ENCODE measurements around the gene DIP2C.
"Not testable (repeated sequence)": the region's sequence is repeated elsewhere in the genome, so short reads cannot be mapped to it uniquely, and the experiment has no call there.

The DIP2C gene

DNA sequence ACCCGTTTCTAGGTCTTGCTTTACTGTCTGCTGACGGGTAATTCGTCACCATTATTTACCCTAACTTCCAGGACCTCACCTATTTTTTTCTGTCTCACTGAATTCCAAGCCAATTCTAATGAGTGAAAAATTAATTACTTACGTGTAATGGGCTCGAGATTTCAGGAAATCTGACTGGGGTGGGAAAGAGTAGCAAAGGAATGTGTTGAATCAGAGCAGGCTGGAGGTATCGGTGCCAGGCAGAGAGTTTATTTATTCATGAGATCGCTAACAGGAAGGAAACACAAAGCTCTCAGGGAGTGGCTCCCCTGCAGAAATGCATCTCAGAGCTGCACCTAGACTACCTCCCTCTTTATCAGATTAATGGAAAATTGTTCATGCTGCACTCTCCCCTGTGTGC, 4.0 kb upstream of the DIP2C start:
- DNase-seq (ENCODE audit: low spot score): no peak

DNA sequence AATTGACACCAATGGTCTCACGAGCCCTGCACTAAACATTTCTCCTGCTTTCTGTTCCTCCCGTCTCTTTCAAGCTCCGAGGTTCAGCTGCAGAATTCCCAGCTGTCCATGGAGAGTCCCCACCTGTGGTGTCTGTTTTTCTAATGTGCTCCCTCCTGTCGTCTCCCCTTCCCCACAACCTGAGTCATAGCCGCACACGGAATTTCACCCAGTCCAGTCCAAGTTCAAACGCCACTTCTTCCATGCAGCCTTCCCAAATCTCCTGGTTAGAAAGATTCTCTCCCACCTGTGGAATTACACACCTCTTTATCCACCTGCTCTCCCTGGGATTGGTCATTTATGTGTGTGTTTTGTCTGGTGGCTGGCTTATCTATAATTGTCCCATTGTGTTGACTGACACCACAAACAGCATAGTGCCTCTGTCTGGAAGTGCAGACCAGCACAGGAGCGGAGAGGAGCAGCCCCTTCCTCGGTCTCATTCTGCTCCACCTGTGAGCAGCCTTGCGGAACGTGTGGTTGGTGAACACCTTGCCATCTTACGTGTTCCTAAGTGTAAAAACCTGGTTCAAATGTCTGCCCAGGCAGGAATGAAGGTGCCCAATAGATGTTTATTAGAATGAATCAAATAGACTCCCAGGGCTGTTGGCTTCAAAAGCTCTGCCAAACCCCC, 3.3 kb upstream of the DIP2C start:
- DNase-seq (ENCODE audit: low spot score): no peak

DNA sequence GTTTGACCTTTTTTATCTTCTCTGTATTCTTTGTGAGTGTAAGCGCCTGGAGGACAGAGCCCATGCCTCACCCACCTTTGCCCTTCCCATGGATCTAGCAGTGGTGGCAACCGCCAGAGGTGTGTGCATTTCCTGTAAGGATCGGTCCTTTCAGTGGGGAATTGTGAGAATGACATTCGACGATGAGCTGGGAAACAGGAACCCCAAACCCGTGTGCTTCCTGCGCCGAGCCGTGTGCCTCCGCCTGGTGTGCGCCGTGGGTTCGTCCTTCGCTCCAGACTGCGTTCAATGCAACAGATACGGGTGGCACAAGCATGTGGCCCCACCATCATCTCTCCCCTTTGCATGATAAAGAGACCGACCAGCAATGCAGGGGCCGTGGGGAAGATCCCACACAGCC, 1.7 kb upstream of the DIP2C start:
- DNase-seq (ENCODE audit: low spot score): no peak

DNA sequence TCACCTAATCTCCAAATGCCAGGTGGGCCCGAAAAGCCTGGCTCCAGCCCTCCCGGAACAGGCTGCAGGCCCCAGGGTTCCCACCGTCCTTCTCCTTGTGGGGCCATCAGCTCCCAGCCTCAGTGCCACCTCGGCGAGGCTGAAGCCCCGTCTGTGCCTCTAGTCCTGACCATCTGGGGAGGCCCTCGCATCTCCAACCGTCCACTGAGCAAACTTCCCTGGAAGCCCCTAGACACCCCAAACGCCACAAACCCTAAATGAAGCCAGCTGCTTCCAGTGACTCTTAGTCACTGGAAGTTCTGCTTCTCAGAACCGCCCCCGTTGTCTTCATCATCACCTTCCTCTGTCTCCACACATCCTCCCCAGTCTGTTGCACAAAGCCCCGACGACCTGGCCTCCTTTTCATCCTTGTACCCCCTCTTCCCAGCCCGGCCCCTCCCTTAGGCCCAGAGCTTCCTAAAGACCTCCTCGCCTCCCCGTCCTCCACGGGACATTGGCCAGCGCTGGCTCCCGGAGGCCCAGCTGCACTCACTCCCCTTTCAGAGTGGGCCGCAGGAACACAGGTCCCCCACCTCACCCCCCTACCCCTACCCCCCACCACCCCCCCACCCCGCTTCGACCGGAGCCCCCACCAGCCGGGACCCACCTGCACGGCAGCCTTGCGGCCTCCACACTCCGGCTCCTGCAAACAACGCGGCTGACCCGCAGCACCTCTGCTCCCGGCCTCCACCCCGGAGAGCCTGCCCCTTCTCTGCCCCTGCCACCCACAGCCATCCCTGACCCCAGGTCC, 1.1 kb upstream of the DIP2C start:
- DNase-seq (ENCODE audit: low spot score): no peak

DNA sequence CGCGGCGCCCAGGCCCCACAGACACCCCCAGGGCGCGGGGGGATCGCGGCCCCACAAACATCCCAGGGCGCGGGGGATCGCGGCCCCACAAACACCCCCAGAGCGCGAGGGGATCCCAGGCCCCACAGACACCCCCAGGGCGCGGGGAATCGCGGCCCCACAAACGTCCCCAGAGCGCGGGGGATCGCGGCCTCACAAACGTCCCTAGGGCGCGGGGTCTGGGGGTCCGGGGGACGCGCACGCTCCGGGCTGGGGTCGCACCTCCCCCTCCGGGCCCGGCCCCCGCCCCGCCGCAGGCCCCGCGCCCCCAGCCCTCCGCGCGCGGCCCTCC, 382 bp downstream of the DIP2C start:
- DNase-seq (ENCODE audit: low spot score): no peak

DNA sequence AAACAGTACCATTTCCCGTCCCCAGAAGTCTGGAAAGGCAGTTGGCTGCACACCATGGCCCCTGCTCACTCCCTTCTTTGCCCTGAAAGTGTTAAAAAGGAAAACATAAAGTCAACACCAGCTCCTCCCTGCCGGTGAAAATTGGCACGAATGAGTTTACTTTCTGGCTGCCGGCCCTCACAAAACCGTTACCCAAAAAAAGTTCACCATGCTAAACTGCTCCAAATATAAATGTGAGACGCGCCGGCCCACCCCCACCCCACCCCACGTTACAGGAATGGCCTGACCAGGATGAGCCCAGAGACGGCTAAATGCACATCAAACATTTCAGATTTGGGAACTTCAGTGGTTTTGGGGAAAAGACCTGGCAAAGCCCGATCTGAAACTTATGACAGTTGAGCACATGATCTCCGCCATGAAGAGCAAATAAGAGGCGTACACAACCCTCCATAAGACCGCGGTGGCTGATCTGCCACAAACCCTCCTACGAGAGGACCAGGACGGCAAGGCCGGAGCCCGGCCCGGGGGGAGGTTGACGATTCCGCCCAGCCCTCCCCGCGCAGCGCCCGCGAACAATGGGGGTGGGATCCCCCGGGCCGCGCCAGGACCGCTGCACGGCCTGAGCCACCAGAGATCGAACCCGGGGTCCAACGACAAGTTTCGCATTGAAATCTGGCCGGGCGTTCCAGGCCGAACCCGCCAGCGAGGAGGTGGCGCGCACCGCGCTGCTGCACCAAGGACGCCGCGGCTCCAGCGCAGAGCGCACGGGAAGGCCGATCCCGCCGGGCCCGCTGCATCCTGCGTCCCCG, 952 bp downstream of the DIP2C start:
- no peak for DNase-seq (ENCODE audit: low spot score)

DNA sequence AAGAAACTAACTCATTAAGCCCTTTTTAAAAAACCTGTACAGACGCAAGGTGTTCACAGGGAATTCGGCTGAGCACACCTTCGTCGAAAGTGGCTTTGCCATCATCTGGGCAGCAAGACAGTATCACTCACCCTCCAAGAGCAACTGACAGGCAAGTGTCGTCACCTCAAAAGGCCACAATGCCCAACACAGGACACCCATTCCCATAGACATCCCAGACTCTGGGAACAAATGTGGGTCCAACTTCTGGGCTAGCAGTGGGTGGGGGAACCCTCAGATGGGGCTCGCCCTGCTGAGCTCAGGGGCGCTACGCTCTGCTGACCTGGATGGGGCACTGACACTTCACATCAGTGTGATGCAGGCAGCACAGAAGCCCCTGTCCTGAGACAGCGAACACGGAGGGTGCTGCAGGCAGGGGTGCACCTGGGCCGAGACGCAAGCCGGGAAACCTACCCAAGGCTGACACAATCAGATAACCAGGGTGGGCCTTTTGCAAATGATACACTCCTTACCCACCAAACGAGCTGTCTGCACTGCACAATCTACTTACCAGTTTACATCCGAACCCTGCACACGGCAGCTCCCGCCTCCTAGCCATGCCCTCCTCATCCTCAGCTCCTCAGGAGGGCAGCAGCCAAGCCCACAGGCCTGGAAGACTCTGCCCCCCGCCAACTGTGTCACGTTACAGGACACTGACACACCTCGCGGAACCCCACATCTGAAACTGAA, 1.7 kb downstream of the DIP2C start:
- DNase-seq (ENCODE audit: low spot score): no peak

DNA sequence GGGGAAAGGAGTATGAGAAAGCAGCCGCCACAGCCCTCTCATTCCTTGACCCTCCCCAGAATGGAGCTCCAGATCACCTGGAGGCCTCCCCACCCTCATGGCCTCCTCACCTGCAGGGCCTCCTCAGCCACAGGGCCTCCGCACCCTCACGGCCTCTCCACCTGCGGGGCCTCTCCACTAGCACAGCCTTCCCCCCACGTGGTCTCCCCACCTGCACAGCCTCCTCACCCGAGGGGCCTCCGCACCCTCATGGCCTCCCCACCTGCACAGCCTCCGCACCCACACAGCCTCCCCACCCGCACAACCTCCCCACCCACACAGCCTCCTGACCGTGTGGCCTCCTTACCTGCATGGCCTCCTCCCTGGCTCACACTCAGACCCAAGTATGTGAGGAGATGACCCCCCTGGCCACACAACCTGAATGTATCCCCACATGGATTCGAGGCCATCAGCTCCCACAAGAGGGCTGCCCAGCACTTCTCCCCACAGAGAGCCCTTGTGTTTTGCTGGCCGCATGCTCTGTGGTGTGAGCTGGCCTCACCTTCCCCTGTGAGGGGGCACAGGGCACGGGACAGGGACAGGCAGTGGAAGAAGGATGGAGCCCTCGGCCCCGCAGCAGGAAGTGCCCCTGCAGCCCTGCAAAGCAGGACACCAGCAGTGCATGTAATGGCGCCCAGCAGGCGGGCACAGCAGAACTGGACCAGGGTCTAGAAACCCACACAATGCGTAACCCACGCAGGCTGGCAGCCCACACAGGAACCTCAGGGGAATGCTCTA, 3.1 kb downstream of the DIP2C start:
- DNase-seq (ENCODE audit: low spot score): no peak

DNA sequence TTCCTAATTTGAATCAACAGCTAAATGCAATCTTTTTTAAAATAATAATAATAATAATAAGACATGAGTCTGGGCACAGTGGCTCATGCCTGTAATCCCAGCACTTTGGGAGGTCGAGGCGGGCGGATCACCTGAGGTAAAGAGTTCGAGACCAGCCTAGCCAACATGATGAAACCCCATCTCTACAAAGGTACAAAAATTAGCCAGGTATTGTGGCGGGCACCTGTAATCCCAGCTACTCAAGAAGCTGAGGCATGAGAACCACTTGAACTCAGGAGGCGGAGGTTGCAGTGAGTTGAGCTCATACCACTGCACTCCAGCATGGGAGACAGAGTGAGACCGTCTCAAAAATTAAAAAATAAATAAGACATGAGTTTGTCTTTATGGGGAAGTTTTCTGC, 3.9 kb downstream of the DIP2C start:
- DNase-seq (ENCODE audit: low spot score): no peak

DNA sequence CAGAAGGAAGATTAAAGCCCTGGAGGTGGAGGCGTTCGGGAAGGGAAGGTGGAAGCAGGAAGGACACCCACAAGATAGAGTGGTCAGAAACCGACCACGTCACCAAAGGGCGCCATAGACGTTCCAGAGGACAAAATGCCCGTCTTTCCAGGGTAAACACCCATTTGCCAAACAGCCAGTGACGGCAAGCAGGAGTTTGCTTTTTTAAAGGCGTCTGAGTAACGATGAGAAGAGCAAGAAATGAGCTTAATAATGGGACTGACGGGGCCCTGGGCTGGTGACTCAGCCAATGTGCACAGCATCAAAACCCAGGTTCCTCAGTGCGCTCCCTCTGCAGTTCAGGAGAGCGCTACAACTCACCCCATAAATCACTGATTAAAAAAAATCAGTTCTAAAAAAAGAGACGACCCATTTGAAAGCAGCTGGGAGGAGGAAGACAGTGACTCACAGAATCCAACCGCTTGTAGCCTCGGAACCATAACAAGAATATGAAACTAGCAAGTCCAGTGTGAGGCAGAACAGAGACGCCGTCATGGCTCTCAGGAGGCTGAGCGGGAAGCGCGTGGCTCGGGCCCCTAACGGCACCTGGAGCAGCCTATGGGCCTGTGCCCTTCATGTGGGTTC, 5.9 kb downstream of the DIP2C start:
- DNase-seq (ENCODE audit: low spot score): no peak

DNA sequence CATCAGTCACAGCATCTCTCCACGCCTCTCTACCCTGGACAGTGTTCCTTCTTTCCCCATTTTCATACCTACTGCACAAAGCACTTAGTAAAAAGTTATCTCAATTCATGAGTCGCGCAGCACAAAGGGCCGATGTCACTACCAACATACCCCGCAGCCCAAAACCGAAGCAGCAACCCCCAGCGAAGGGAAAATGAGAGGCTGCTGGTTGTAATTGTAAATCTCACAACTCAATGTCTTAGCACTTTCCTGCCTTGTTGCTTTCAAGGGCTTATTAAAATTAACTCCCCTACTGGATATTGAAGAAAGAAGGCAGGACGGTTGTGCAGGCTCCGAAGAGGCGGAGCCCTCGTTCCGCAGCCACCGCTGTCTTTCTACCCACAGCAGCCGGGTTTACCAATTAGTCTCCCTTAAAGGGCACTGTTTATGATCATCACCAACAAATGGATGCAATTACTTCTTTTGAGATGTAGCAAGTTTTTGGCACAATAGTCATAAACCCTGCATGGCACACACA, 6.5 kb downstream of the DIP2C start:
- DNase-seq (ENCODE audit: low spot score): no peak

DNA sequence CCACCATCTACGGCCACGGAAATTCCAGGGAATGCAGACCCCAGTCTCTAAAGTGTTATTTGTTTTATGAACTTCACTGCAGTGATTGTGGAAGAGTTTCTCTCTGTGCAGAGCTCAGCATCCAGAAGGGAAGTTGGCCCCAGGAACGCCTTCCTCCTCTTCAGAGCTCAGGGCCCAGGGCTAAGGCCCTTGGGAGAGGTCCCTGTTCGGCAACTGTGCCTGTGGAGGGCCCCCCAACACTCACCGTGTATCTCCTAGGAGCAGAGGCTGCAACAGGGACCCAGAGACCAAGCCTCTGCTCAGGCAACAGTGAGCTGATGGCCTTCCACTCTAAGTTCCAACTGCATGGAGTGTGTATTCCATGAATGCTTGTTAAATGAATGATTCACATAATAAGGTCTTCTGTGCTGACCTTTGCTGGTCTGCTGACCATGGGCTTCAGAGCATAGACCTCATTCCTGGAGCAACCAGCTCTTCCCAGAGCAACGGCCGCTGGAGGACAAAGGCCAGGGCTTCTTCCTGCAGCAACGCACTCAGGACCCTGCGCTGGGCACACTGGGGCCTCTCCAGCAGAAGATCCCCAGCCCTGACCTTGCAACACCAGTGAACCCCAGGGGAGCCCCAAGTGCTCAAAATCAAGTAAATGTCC, 7.7 kb downstream of the DIP2C start:
- no peak for DNase-seq (ENCODE audit: low spot score)

DNA sequence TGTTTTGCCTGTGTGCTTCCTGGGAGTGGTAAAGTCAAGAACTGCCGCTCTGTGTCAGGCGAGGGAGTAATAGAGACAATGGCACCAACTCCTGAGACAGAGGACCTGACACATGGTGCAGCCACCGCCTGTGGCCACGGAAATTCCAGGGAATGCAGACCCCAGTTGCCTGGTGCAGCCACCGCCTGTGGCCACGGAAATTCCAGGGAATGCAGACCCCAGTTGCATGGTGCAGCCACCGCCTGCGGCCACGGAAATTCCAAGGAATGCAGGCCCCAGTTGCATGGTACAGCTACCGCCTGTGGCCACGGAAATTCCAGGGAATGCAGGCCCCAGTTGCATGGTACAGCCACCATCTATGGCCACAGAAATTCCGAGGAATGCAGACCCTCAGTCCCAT, 8.7 kb downstream of the DIP2C start:
- no peak for DNase-seq (ENCODE audit: low spot score)

DNA sequence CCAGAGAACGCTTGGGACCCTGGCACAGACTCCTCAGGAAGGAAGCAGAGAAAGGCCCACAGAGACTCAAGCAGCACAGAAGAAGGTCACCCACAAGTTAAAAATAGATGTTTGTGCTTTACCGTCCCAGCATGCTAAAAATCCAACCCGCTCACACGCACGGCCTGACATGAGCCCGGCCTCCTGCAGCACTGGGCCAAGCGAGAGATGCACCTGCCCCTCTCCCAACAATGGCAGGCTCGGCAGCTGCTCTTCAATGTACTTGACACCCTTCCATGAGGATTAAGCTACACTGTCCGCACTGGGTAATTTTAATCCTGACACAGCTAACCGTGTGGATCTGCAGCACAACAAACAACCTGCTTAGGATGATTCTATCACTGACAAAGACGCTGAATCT, 9.3 kb downstream of the DIP2C start:
- no peak for DNase-seq (ENCODE audit: low spot score)

DNA sequence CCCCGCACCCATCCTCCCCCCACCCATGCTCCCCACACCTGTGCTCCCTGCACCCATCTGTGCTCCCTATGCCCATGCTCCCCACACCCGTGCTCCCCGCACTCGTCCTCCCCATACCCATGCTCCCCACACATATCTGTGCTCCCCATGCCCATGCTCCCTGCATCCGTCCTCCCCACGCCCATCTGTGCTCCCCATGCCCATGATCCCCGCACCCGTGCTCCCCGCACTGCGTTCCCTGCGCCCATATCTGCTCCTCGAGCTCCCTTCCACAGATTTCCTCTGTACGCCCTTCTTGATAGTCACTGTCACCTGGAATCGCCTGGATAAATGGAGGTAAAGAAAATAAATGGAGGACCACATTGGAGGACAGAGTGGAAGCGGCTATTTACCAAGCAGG, 9.9 kb downstream of the DIP2C start:
- DNase-seq (ENCODE audit: low spot score): no peak

DNA sequence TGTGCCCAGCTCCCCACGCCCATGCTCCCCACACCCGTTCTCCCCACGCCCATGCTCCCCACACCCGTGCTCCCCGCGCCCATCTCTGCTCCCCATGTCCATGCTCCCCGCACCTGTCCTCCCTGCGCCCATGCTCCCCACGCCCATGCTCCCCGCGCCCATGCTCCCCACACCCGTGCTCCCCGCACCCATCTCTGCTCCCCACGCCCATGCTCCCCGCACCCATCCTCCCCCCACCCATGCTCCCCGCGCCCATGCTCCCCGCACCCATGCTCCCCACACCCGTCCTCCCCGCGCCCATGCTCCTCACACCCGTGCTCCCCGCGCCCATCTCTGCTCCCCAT, 10.8 kb downstream of the DIP2C start:
- DNase-seq (ENCODE audit: low spot score): not testable (repeated sequence)

DNA sequence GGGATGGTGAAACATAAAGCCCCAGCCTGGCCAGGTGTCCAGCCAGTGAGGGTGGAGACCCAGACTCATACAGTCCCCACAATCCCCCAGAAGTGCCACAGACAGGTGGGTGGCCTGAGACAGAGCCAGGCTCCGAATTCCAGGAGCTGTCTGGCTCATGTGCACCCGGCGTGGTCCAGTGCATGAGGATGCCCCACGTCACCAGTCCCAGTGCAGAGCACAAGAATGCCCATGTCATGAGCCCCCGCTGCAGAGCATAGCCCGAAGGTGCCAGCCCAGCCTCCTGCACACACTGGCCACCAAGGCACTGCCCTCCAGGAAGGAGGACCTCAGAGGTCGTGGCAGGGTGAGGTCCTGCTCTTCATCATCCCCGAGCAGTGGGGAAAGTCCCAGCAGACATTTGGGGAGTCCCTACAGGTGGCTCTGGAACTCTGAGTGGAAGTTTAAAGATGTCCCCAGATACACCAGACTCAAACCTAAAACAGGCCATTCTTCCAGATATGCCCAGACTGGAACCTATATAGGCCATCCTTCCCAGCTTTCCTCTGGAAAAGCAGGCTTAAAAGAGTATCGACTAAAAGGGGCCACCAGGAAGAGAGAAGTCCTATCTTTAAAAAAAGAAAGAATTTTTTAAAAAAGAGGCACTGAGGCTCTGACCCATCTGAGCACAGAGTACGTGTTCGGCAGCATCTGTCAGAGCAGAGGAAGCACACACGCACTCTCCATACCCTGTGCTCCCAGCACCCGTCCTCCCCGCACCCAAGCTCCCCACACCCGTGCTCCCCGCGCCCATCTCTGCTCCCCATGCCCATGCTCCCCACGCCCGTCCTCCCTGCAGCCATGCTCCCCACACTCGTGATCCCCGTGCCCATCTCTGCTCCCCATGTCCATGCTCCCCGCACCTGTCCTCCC, 11.5 kb downstream of the DIP2C start:
- DNase-seq (ENCODE audit: low spot score): no peak

DNA sequence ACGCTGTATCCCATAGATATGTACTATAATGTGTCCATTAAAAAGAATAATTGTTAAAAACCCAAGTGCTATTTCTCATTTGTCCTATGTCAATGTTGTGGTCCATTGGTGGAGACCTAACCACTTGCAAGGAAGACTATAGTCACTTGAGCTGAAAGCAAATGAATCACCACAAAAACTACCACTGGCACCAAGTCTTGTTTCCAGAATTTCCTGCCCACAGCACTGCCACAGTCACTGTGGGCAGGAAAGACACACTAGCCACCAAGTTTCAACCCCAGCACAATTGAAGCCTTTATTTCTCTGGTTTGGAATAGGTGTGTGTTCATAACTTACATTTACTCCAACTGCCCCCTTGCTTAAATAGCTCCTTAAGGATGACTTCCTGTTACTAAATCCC, 12.4 kb downstream of the DIP2C start:
- no peak for DNase-seq (ENCODE audit: low spot score)

DNA sequence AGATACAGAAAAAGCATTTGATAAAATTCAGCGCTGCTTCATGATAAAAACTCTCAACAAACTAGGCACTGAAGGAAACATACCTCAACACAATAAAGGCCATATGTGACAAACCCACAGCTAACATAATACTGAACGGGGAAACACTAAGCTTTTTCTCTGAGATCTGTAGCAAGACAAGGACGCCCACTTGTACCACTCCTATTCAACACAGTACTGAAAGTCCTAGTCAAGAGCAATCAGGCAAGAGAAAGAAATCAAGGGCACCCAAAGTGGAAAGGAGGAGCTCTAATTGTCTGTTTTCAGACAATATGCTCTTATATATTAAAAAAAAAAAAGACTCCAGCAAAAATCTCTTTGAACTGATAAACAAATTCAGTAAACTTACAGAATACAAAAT, 13.3 kb downstream of the DIP2C start:
- DNase-seq (ENCODE audit: low spot score): no peak

DNA sequence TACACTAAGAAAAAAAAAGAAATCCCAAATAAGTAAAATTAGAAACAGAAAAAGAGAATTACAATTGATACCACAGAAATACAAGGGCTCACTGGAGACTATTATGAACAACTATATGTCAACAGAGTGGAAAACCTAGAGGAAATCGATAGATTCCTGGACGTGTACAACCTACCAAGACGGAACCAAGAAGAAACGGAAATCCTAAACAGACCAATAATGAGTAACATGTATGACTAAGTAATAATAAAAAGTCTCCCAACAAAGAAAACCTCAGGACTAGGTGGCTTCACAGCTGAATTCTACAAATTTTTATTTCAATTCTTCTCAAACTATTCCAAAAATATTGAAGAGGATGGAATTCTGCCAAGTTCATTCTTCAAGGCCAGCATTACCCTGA, 13.9 kb downstream of the DIP2C start:
- DNase-seq (ENCODE audit: low spot score): no peak

Measured in CD4-positive, alpha-beta T cell treated with Interleukin-15 for 4 hours (primary cell).